Activated naive CD4-positive, alpha-beta T cell treated with anti-CD3 and anti-CD28 coated beads, Interleukin-2, amount 50 U/mL, for 72 hours (primary cell): Measurements from ENCODE around the gene CBLN1. TPM values are rescaled to one million over a fixed set of nuclear protein-coding genes. Genes with fewer than 3 reads are reported as not detected.
"Not testable (repeated sequence)": the region's sequence is repeated elsewhere in the genome, so short reads cannot be mapped to it uniquely, and the experiment has no call there.

Experiments used
- ATAC-seq, 2 donors: fragments of 150-1000 bp; cut with Tn5 transposase; 2 replicates each; pipeline ENCODE4 v1.10.0; 2021; ENCODE audit warnings: mild to moderate bottlenecking in 2 of 2, moderate library complexity in 2 of 2
- DNase-seq, 2 donors: peaks; one replicate each; pipeline ENCODE4 v3.0.0; 2021 to 2022; ENCODE audit warnings: low spot score in 2 of 2
- H3K27ac Mint-ChIP-seq, 2 donors: one replicate each; pipeline ENCODE4 v1.8.0; 2022; ENCODE audit warnings: mild to moderate bottlenecking in 2 of 2, mixed read lengths in 2 of 2
- H3K36me3 Mint-ChIP-seq, 2 donors: one replicate each; pipeline ENCODE4 v1.8.0; 2022; ENCODE audit warnings: mixed read lengths in 2 of 2
- H3K9me3 Mint-ChIP-seq, 2 donors: one replicate each; pipeline ENCODE4 v1.8.0; 2022; ENCODE audit warnings: mixed read lengths in 2 of 2
- total RNA-seq, 2 donors: library from RNA; stranded (reverse); gene quantifications; one replicate each; pipeline ENCODE4 v1.2.3, GENCODE V29; 2022

Gene CBLN1
- total RNA-seq, 2 donors from 2014 or later = not detected

DNA sequence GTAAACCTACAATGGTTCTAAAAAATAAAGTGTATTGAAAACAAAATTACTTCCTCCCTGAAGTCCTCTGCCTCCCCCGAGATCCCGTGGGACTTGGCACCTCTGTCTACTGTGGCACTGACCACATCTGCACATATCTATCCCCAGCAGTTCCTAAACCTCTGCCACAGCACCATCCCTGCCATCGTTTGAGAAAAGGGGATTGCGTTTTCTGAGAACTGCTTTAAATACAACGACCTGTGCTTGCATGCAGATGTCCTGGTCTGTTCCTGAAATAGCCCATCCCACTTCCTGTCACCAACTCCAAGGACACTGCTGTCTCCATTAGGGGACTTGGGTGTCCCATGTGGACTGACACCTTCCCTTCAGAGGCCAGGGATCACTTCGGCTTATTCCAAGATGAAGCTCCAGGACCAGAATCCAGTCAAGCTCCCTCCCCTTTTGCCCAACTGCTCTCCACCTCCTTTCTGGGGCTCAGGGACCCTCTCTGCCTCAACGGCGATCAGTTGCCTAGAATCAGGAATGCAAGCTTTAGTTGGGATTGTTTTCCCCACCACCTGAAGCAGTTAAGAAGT, 20.6 kb downstream of the CBLN1 start:
- H3K9me3 Mint-ChIP-seq = peaks cover 9 to 14% of the 10 kb centered on the region in 2 donors
- ATAC-seq (no peak), DNase-seq (no peak)
- no peaks in the 10 kb centered on the region for H3K36me3 Mint-ChIP-seq
- no peak overlapping the region for H3K27ac Mint-ChIP-seq

- no peak for DNase-seq
- H3K9me3 Mint-ChIP-seq = peaks cover 9 to 14% of the 10 kb centered on the region in 2 donors
- no peaks in the 10 kb centered on the region for H3K36me3 Mint-ChIP-seq
- no peak overlapping the region for H3K27ac Mint-ChIP-seq
- ATAC-seq = no peak
Measured at GRCh38 chr16:49260253-49260652, 21.4 kb downstream of the CBLN1 start.

DNA sequence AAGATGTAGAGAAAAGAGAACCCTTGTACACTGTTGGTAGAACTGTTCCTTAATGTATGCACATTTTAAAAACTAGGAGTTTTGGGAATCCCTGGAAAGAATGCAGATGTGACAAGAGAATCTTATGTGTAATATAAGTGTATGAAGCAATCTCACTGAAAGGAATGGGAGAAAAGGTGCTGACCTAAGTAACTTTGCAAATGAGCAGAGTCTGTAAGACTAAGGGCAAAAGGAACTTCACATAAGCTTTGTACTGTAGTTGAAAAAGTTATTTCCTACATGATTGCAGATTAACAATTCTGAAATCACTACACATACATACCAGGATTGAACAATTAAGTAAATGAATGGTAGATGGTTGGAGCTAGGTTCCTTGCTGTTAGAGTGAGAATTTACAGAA, 22.3 kb downstream of the CBLN1 start:
- Mint-ChIP-seq H3K36me3 (no peaks in the 10 kb centered on the region), H3K9me3 (peaks cover 11 to 14% of the 10 kb centered on the region in 2 donors)

DNA sequence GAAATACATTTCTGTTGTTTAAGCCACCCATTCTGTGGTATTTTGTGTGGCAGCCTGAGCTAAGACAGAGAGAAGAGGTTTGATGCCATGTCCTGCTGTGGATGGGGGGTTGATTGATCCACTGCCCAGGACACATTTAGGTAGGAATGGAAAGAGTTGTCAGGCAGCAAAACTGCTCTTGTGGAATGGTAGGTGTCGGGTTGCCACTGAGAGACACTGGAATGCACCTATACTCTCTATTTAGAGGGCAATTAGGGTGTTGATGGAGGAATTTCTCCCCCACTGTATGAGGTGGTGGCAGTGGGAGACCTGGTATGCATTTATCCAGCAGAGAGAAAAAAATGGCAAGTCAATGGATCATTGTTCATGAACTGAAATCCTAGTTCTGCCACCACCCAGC, 30.9 kb downstream of the CBLN1 start:
- H3K36me3 Mint-ChIP-seq = no peaks in the 10 kb centered on the region
- ATAC-seq (no peak), DNase-seq (no peak)
- H3K27ac Mint-ChIP-seq = no peak overlapping the region
- H3K9me3 Mint-ChIP-seq = peaks cover 6 to 7% of the 10 kb centered on the region in 2 donors

More for the DNA sequence above, 22.3 kb downstream of the CBLN1 start:
- no peak for ATAC-seq
- no peak for DNase-seq
- H3K27ac Mint-ChIP-seq = no peak overlapping the region

DNA sequence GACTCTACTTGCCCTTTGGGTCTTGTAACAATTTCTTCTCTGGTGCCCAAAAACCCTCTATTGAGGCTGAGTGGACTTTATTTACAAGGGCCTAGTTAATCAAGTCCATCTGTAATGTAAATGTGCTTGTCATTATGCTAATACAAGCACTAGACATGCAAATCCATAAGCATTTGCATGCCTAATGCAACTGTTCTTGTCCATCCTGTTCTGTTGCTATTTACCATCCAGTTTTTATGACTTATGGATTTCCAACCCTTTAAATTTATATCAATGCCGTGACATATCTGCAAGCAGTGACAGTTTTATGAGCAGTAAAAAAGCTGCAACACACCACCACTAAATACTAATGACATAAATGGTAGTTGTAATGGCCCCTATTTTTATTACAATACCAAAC, 33.4 kb downstream of the CBLN1 start:
- Mint-ChIP-seq H3K27ac (no peak overlapping the region), H3K9me3 (peaks cover 0 to 4% of the 10 kb centered on the region in 2 donors), H3K36me3 (no peaks in the 10 kb centered on the region)
- ATAC-seq (no peak), DNase-seq (no peak)

GRCh38 chr16:49236216-49236615, 45.4 kb downstream of the CBLN1 start:
- DNase-seq (no peak), ATAC-seq (no peak)
- H3K9me3 Mint-ChIP-seq = peaks cover 0 to 4% of the 10 kb centered on the region in 2 donors
- H3K27ac Mint-ChIP-seq = no peak overlapping the region
- H3K36me3 Mint-ChIP-seq = no peaks in the 10 kb centered on the region

DNA sequence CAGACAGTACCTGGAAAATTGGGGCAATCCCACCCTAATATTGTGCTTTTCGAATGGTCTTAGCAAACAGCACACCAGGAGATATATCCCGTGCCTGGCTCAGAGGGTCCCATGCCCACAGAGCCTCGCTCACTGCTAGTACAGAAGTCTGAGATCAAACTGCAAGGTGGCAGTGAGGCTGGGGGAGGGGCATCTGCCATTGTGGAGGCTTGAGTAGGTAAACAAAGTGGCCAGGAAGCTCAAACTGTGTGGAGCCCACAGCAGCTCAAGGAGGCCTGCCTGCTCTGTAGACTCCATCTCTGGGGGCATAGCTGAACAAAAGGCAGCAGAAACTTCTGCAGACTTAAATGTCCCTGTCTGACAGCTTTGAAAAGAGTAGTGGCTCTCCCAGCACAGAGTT, 53.3 kb downstream of the CBLN1 start:
- not testable (repeated sequence) for H3K27ac Mint-ChIP-seq, H3K36me3 Mint-ChIP-seq, DNase-seq, ATAC-seq, H3K9me3 Mint-ChIP-seq

Other genes with a start within 250 kb of the CBLN1 start
- not detected for gene C16orf78, start 92.0 kb upstream of the CBLN1 start, total RNA-seq